NCI-H2107 treated with DMSO at 0.1 percent for 48 hours (cell line): ENCODE results near the gene TAP2.

Source experiments
- DNase-seq: peaks from one replicate; lab custom pipeline; 2025; ENCODE audit not compliant: unreplicated experiment; lab: John Stamatoyannopoulos, UW

TAP2 gene

GRCh38 chr6:32794510-32794909 lies 44.0 kb downstream of the TAP2 start:
- no peak for DNase-seq

GRCh38 chr6:32792901-32793435 lies 45.6 kb downstream of the TAP2 start:
- no peak for DNase-seq

GRCh38 chr6:32790306-32790705 lies 48.2 kb downstream of the TAP2 start:
- DNase-seq: no peak
